DND-41 (cell line): ENCODE results near the gene WIPI1.

Experiments
- ATAC-seq: fragments of 200-7000 bp; cut with Tn5 transposase; 3 replicates; pipeline ENCODE4 v1.9.1; 2021; ENCODE audit warnings: low read depth; ENCODE audit not compliant: insufficient read depth
- DNase-seq: peaks from one replicate; pipeline ENCODE4 v3.0.0-alpha.2; 2020
- H2AFZ ChIP-seq: 2 replicates; pipeline ENCODE4 v1.6.0; 2012; ENCODE audit warnings: low read depth, low read length
- H3K27ac ChIP-seq: 2 replicates; pipeline ENCODE4 v1.5.1; 2012; ENCODE audit warnings: low read length, inconsistent platforms
- H3K27me3 ChIP-seq: fragments of 200-600 bp; sonication (generic); 2 replicates; pipeline ENCODE4 v1.6.0; 2012; ENCODE audit warnings: low read length, mild to moderate bottlenecking, inconsistent platforms; ENCODE audit not compliant: insufficient read depth, poor library complexity
- H3K36me3 ChIP-seq: 2 replicates; pipeline ENCODE4 v1.5.1; 2012; ENCODE audit warnings: low read length, inconsistent platforms; ENCODE audit not compliant: insufficient read depth
- H3K4me1 ChIP-seq: 2 replicates; pipeline ENCODE4 v1.5.1; 2012; ENCODE audit warnings: mild to moderate bottlenecking, low read length; ENCODE audit not compliant: insufficient read depth
- H3K4me2 ChIP-seq: 2 replicates; pipeline ENCODE4 v1.6.0; 2012; ENCODE audit warnings: mild to moderate bottlenecking, moderate library complexity, low read length, inconsistent platforms; ENCODE audit not compliant: insufficient read depth
- H3K4me3 ChIP-seq, 2 experiments: fragments of 200-600 bp in 1 of 2; shearing (Covaris generic) in 1 of 2; 2 replicates each; pipeline ENCODE4 v1.5.1; 2012 to 2016; ENCODE audit warnings: inconsistent platforms in 2 of 2, low read length in 2 of 2, mild to moderate bottlenecking in 2 of 2, low read depth in 1 of 2, moderate library complexity in 1 of 2
- H3K79me2 ChIP-seq: 2 replicates; pipeline ENCODE4 v1.6.0; 2012; ENCODE audit warnings: low read length, inconsistent platforms; ENCODE audit not compliant: insufficient read depth
- H3K9ac ChIP-seq: 2 replicates; pipeline ENCODE4 v1.6.0; 2012; ENCODE audit warnings: low read depth, mild to moderate bottlenecking, inconsistent platforms, low read length, moderate library complexity
- H3K9me3 ChIP-seq: 2 replicates; pipeline ENCODE4 v1.5.1; 2012; ENCODE audit warnings: low read length, moderate library complexity, mild to moderate bottlenecking, inconsistent platforms; ENCODE audit not compliant: insufficient read depth, severe bottlenecking
- H4K20me1 ChIP-seq: 2 replicates; pipeline ENCODE4 v1.6.0; 2012; ENCODE audit warnings: low read length; ENCODE audit not compliant: insufficient read depth
- EZH2 ChIP-seq: IDR thresholded peaks from 3 replicates; pipeline ENCODE4 v1.6.1; 2012; ENCODE audit warnings: borderline replicate concordance, low read depth, mild to moderate bottlenecking, moderate library complexity, low read length, inconsistent platforms; ENCODE audit not compliant: severe bottlenecking
- TF ChIP-seq, protein P1 (sequence below): IDR thresholded peaks from 2 replicates; pipeline ENCODE4 v1.5.1; 2012; ENCODE audit warnings: borderline replicate concordance, low read length, moderate library complexity, mild to moderate bottlenecking; ENCODE audit not compliant: poor library complexity, severe bottlenecking; ENCODE audit errors: extremely low read depth

WIPI1 gene

GRCh38 chr17:68429881-68430280 lies 27.4 kb downstream of the WIPI1 start:
- TF ChIP-seq, protein P1, sequence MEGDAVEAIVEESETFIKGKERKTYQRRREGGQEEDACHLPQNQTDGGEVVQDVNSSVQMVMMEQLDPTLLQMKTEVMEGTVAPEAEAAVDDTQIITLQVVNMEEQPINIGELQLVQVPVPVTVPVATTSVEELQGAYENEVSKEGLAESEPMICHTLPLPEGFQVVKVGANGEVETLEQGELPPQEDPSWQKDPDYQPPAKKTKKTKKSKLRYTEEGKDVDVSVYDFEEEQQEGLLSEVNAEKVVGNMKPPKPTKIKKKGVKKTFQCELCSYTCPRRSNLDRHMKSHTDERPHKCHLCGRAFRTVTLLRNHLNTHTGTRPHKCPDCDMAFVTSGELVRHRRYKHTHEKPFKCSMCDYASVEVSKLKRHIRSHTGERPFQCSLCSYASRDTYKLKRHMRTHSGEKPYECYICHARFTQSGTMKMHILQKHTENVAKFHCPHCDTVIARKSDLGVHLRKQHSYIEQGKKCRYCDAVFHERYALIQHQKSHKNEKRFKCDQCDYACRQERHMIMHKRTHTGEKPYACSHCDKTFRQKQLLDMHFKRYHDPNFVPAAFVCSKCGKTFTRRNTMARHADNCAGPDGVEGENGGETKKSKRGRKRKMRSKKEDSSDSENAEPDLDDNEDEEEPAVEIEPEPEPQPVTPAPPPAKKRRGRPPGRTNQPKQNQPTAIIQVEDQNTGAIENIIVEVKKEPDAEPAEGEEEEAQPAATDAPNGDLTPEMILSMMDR = no peak
- TF ChIP-seq EZH2 = no peak
- ATAC-seq (no peak), DNase-seq (no peak)
- H3K4me1 ChIP-seq = peaks cover 3% of the 10 kb centered on the region; the same call in 1 of the 2 replicates
- H3K4me2 ChIP-seq = no peak overlapping the region
- no peak overlapping the region for H2AFZ ChIP-seq
- no peak overlapping the region for H3K4me3 ChIP-seq
- no peak overlapping the region for H3K27ac ChIP-seq
- H3K9me3 ChIP-seq = no peaks in the 10 kb centered on the region
- H3K79me2 ChIP-seq = no peaks in the 10 kb centered on the region
- H3K36me3 ChIP-seq = peaks cover 21% of the 10 kb centered on the region
- no peak overlapping the region for H3K9ac ChIP-seq
- no peaks in the 10 kb centered on the region for H4K20me1 ChIP-seq
- no peaks in the 10 kb centered on the region for H3K27me3 ChIP-seq

DNA sequence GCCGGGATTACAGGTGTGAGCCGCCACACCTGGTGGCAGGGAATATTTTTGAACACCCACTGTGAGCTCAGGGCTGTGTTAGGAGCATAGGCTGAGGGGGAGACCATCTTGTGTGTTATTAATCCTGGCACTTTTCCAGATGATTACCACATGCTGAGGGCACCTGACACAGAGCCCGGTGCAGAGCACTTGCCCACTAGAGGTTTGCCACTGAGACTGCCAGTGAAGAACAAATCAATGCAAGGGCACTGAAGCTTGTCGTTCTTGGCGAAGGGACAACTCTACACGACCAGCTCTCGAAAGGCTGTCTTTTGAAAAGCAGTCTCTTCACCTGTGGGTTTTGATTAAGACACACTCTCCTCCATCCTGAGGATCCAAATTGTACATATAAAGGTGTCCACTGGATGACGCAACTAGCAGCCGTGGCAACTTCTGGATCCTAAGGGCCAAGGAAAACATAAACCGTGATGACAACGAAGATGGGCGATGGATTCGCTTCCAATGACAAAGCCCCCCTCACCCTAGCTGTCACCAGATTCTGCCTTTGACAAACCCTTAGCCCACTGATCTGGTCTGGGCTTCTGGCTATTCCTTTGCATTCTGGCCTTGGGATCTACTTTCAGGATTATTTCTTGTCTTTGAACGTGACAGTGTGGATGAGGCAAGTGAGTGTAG lies 28.7 kb downstream of the WIPI1 start:
- Histone ChIP-seq H3K4me2 (no peak overlapping the region), H4K20me1 (no peaks in the 10 kb centered on the region), H3K36me3 (peaks cover 25% of the 10 kb centered on the region), H3K9ac (no peak overlapping the region), H3K27me3 (no peaks in the 10 kb centered on the region), H3K27ac (no peak overlapping the region), H2AFZ (no peak overlapping the region), H3K4me3 (no peak overlapping the region), H3K4me1 (no peaks in the 10 kb centered on the region), H3K79me2 (no peaks in the 10 kb centered on the region), H3K9me3 (no peaks in the 10 kb centered on the region)
- ATAC-seq (no peak), DNase-seq (no peak)
- no peak for TF ChIP-seq EZH2
- TF ChIP-seq, protein P1 = no peak

- Histone ChIP-seq H3K79me2 (no peaks in the 10 kb centered on the region), H3K4me3 (no peak overlapping the region), H3K27ac (no peak overlapping the region), H3K9ac (no peak overlapping the region), H2AFZ (no peak overlapping the region), H3K36me3 (peaks cover 24% of the 10 kb centered on the region), H3K4me2 (no peak overlapping the region), H3K27me3 (no peaks in the 10 kb centered on the region), H3K4me1 (no peaks in the 10 kb centered on the region), H4K20me1 (no peaks in the 10 kb centered on the region), H3K9me3 (no peaks in the 10 kb centered on the region)
- no peak for DNase-seq
- TF ChIP-seq EZH2 = no peak
- TF ChIP-seq, protein P1 = no peak
- no peak for ATAC-seq
Measured at GRCh38 chr17:68427575-68427974, 29.7 kb downstream of the WIPI1 start.
